OCI-LY7 (cell line): ENCODE measurements around the gene FMR1.

Source experiments
- CTCF ChIP-seq: fragments of 200-600 bp; sonication (generic); conservative IDR thresholded peaks from 2 replicates; pipeline ENCODE4 v1.5.1; 2014; ENCODE audit warnings: mild to moderate bottlenecking, antibody characterized with exemption, low read length, moderate library complexity, mixed read lengths
- EZH2phosphoT487 ChIP-seq: fragments of 200-600 bp; sonication (generic); IDR thresholded peaks from 2 replicates; pipeline ENCODE4 v1.6.1; 2018; ENCODE audit warnings: low read depth, borderline replicate concordance, mild to moderate bottlenecking, mixed run types, antibody characterized with exemption, low read length, moderate library complexity, mixed read lengths

- no peak for TF ChIP-seq CTCF
- no peak for TF ChIP-seq EZH2phosphoT487
Measured at GRCh38 chrX:147978931-147979330, 67.2 kb downstream of the FMR1 start.
